GM12891 (cell line): ENCODE measurements around the gene ZNRD2.

Source experiments
- PAX5 ChIP-seq: IDR thresholded peaks from 2 replicates; pipeline ENCODE4 v1.6.1; 2011; ENCODE audit warnings: low read length, moderate library complexity, mild to moderate bottlenecking; ENCODE audit not compliant: insufficient read depth, severe bottlenecking
- POLR2A ChIP-seq: IDR thresholded peaks from 2 replicates; pipeline ENCODE4 v1.6.1; 2011; ENCODE audit warnings: low read depth, low read length, control low read depth
- POLR2AphosphoS5 ChIP-seq: IDR thresholded peaks from 2 replicates; pipeline ENCODE4 v1.6.1; 2011; ENCODE audit warnings: low read depth, low read length, control low read depth
- POU2F2 ChIP-seq: IDR thresholded peaks from 2 replicates; pipeline ENCODE4 v1.6.1; 2011; ENCODE audit warnings: low read depth, mild to moderate bottlenecking, control low read depth, low read length, moderate library complexity
- SPI1 ChIP-seq: IDR thresholded peaks from 2 replicates; pipeline ENCODE4 v1.6.1; 2011; ENCODE audit warnings: low read depth, low read length, control low read depth
- TAF1 ChIP-seq: IDR thresholded peaks from 2 replicates; pipeline ENCODE4 v1.6.1; 2011; ENCODE audit warnings: low read depth, low read length, control low read depth

DNA sequence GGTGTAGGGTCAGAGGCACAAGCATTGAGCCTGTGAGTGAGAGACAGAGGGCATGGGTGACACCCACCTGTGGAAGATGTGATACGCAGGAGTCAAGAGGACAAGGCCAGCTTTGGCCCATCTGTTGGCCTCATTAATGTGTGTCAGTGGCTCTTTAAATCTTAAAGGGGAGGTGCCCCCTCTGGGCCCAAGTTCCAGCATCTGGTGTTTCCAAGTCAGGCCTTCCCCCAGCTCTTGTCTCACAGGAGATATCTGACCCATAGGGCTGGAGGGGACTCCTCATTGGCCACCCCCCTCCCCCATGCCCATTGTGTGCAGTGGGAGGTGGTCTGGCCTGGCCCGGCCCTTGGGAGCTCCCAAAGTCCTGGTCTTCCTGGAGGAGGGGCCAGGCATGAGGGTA is 16.4 kb downstream of the ZNRD2 start:
- TF ChIP-seq POLR2A, result no peak
- no peak for TF ChIP-seq PAX5
- TF ChIP-seq POU2F2, result no peak
- TF ChIP-seq POLR2AphosphoS5, result no peak
- no peak for TF ChIP-seq SPI1
- TF ChIP-seq TAF1, result no peak
